ENCODE measurements around the gene GON4L.
A peak's percentile ranks its signal among the peaks of the same experiment; 100 is the strongest.
"Not testable (repeated sequence)": the region's sequence is repeated elsewhere in the genome, so short reads cannot be mapped to it uniquely, and the experiment has no call there.

The GON4L gene

GRCh38 chr1:155856975-155857930, at the start of gene GON4L:
Gene GON4L (minus strand): TSS chr1:155857214. CDS start chr1:155853780, 3,434 bp downstream.
- H3K27me3 ChIP-seq (ENCODE audit: control insufficient read depth, insufficient read depth, low read length), result no peaks in the 10 kb centered on the region
- H3K4me1 ChIP-seq (ENCODE audit: control insufficient read depth, insufficient read depth, low read length), result 0 out of 2 replicates have a peak, but pooled peaks cover 5% of the 10 kb centered on the region
- H3K4me3 ChIP-seq (ENCODE audit: low read depth, low read length), result peak within 1 kb of the TSS; percentile 75
- H3K9me3 ChIP-seq (ENCODE audit: control insufficient read depth, insufficient read depth, low read length), result no peaks in the 10 kb centered on the region
- peak within 1 kb of the TSS; percentile 76 for H3K9ac ChIP-seq (ENCODE audit: low read depth, low read length)
- H3K36me3 ChIP-seq (ENCODE audit: control insufficient read depth, insufficient read depth, low read length), result peaks cover 32% of the 10 kb centered on the region
- peak within 1 kb of the TSS; percentile 39 for H3K27ac ChIP-seq (ENCODE audit: low read depth, low read length)

- no peak overlapping the region for H3K9ac ChIP-seq (ENCODE audit: low read depth, low read length)
- H3K27me3 ChIP-seq (ENCODE audit: control insufficient read depth, insufficient read depth, low read length), result no peaks in the 10 kb centered on the region
- no peaks in the 10 kb centered on the region for H3K4me1 ChIP-seq (ENCODE audit: control insufficient read depth, insufficient read depth, low read length)
- no peak overlapping the region for H3K27ac ChIP-seq (ENCODE audit: low read depth, low read length)
- H3K36me3 ChIP-seq (ENCODE audit: control insufficient read depth, insufficient read depth, low read length), result peaks cover 80% of the 10 kb centered on the region
- H3K4me3 ChIP-seq (ENCODE audit: low read depth, low read length), result no peak overlapping the region
- H3K9me3 ChIP-seq (ENCODE audit: control insufficient read depth, insufficient read depth, low read length), result no peaks in the 10 kb centered on the region
These were observed 47.2 kb upstream of the GON4L start for GRCh38 chr1:155904261-155904660.

GRCh38 chr1:155900161-155900560, 43.1 kb upstream of the GON4L start:
- Histone ChIP-seq H3K9me3 (ENCODE audit: control insufficient read depth, insufficient read depth, low read length) (no peaks in the 10 kb centered on the region), H3K27ac (ENCODE audit: low read depth, low read length) (no peak overlapping the region), H3K36me3 (ENCODE audit: control insufficient read depth, insufficient read depth, low read length) (peaks cover 63% of the 10 kb centered on the region), H3K9ac (ENCODE audit: low read depth, low read length) (no peak overlapping the region), H3K4me3 (ENCODE audit: low read depth, low read length) (no peak overlapping the region), H3K27me3 (ENCODE audit: control insufficient read depth, insufficient read depth, low read length) (no peaks in the 10 kb centered on the region), H3K4me1 (ENCODE audit: control insufficient read depth, insufficient read depth, low read length) (no peaks in the 10 kb centered on the region)

GRCh38 chr1:155899683-155900082, 42.7 kb upstream of the GON4L start:
- no peaks in the 10 kb centered on the region for H3K9me3 ChIP-seq (ENCODE audit: control insufficient read depth, insufficient read depth, low read length)
- no peak overlapping the region for H3K9ac ChIP-seq (ENCODE audit: low read depth, low read length)
- no peaks in the 10 kb centered on the region for H3K27me3 ChIP-seq (ENCODE audit: control insufficient read depth, insufficient read depth, low read length)
- H3K27ac ChIP-seq (ENCODE audit: low read depth, low read length), result no peak overlapping the region
- H3K4me3 ChIP-seq (ENCODE audit: low read depth, low read length), result no peak overlapping the region
- peaks cover 59% of the 10 kb centered on the region for H3K36me3 ChIP-seq (ENCODE audit: control insufficient read depth, insufficient read depth, low read length)
- H3K4me1 ChIP-seq (ENCODE audit: control insufficient read depth, insufficient read depth, low read length), result no peaks in the 10 kb centered on the region

- Histone ChIP-seq H3K4me3 (ENCODE audit: low read depth, low read length) (no peak overlapping the region), H3K9ac (ENCODE audit: low read depth, low read length) (no peak overlapping the region), H3K27me3 (ENCODE audit: control insufficient read depth, insufficient read depth, low read length) (no peaks in the 10 kb centered on the region), H3K27ac (ENCODE audit: low read depth, low read length) (no peak overlapping the region), H3K4me1 (ENCODE audit: control insufficient read depth, insufficient read depth, low read length) (no peaks in the 10 kb centered on the region), H3K9me3 (ENCODE audit: control insufficient read depth, insufficient read depth, low read length) (no peaks in the 10 kb centered on the region), H3K36me3 (ENCODE audit: control insufficient read depth, insufficient read depth, low read length) (peaks cover 51% of the 10 kb centered on the region)
These were observed 41.9 kb upstream of the GON4L start for GRCh38 chr1:155898888-155899287.

- Histone ChIP-seq H3K36me3 (ENCODE audit: control insufficient read depth, insufficient read depth, low read length) (peaks cover 42% of the 10 kb centered on the region), H3K27me3 (ENCODE audit: control insufficient read depth, insufficient read depth, low read length) (no peaks in the 10 kb centered on the region), H3K4me1 (ENCODE audit: control insufficient read depth, insufficient read depth, low read length) (no peaks in the 10 kb centered on the region), H3K27ac (ENCODE audit: low read depth, low read length) (no peak overlapping the region), H3K9me3 (ENCODE audit: control insufficient read depth, insufficient read depth, low read length) (no peaks in the 10 kb centered on the region), H3K9ac (ENCODE audit: low read depth, low read length) (no peak overlapping the region), H3K4me3 (ENCODE audit: low read depth, low read length) (no peak overlapping the region)
These were observed 40.7 kb upstream of the GON4L start for GRCh38 chr1:155897746-155898145.

GRCh38 chr1:155896476-155896875, 39.5 kb upstream of the GON4L start:
- not testable (repeated sequence) for H3K4me3 ChIP-seq (ENCODE audit: low read depth, low read length); H3K4me1 ChIP-seq (ENCODE audit: control insufficient read depth, insufficient read depth, low read length); H3K27me3 ChIP-seq (ENCODE audit: control insufficient read depth, insufficient read depth, low read length); H3K9me3 ChIP-seq (ENCODE audit: control insufficient read depth, insufficient read depth, low read length); H3K27ac ChIP-seq (ENCODE audit: low read depth, low read length); H3K9ac ChIP-seq (ENCODE audit: low read depth, low read length)
- H3K36me3 ChIP-seq (ENCODE audit: control insufficient read depth, insufficient read depth, low read length), result peaks cover 38% of the 10 kb centered on the region

- H3K36me3 ChIP-seq (ENCODE audit: control insufficient read depth, insufficient read depth, low read length), result peaks cover 29% of the 10 kb centered on the region
- not testable (repeated sequence) for H3K4me1 ChIP-seq (ENCODE audit: control insufficient read depth, insufficient read depth, low read length); H3K27ac ChIP-seq (ENCODE audit: low read depth, low read length); H3K9ac ChIP-seq (ENCODE audit: low read depth, low read length); H3K27me3 ChIP-seq (ENCODE audit: control insufficient read depth, insufficient read depth, low read length); H3K9me3 ChIP-seq (ENCODE audit: control insufficient read depth, insufficient read depth, low read length); H3K4me3 ChIP-seq (ENCODE audit: low read depth, low read length)
These were observed 38.6 kb upstream of the GON4L start for GRCh38 chr1:155895617-155896016.

GRCh38 chr1:155893389-155894142, 36.6 kb upstream of the GON4L start:
- H3K9ac ChIP-seq (ENCODE audit: low read depth, low read length), result no peak overlapping the region

GRCh38 chr1:155892796-155893195, 35.8 kb upstream of the GON4L start:
- no peak overlapping the region for H3K27ac ChIP-seq (ENCODE audit: low read depth, low read length)
- H3K9ac ChIP-seq (ENCODE audit: low read depth, low read length), result no peak overlapping the region
- no peak overlapping the region for H3K4me3 ChIP-seq (ENCODE audit: low read depth, low read length)

More at GRCh38 chr1:155893389-155894142, 36.6 kb upstream of the GON4L start:
- no peaks in the 10 kb centered on the region for H3K4me1 ChIP-seq (ENCODE audit: control insufficient read depth, insufficient read depth, low read length)
- H3K36me3 ChIP-seq (ENCODE audit: control insufficient read depth, insufficient read depth, low read length), result peaks cover 10% of the 10 kb centered on the region
- no peaks in the 10 kb centered on the region for H3K27me3 ChIP-seq (ENCODE audit: control insufficient read depth, insufficient read depth, low read length)
- no peaks in the 10 kb centered on the region for H3K9me3 ChIP-seq (ENCODE audit: control insufficient read depth, insufficient read depth, low read length)
- H3K27ac ChIP-seq (ENCODE audit: low read depth, low read length), result no peak overlapping the region
- H3K4me3 ChIP-seq (ENCODE audit: low read depth, low read length), result no peak overlapping the region

GRCh38 chr1:155890251-155890650, 33.2 kb upstream of the GON4L start:
- H3K9me3 ChIP-seq (ENCODE audit: control insufficient read depth, insufficient read depth, low read length), result no peaks in the 10 kb centered on the region
- no peaks in the 10 kb centered on the region for H3K4me1 ChIP-seq (ENCODE audit: control insufficient read depth, insufficient read depth, low read length)
- no peak overlapping the region for H3K27ac ChIP-seq (ENCODE audit: low read depth, low read length)
- no peaks in the 10 kb centered on the region for H3K36me3 ChIP-seq (ENCODE audit: control insufficient read depth, insufficient read depth, low read length)
- no peaks in the 10 kb centered on the region for H3K27me3 ChIP-seq (ENCODE audit: control insufficient read depth, insufficient read depth, low read length)
- H3K9ac ChIP-seq (ENCODE audit: low read depth, low read length), result no peak overlapping the region
- H3K4me3 ChIP-seq (ENCODE audit: low read depth, low read length), result no peak overlapping the region

More at GRCh38 chr1:155892796-155893195, 35.8 kb upstream of the GON4L start:
- no peaks in the 10 kb centered on the region for H3K9me3 ChIP-seq (ENCODE audit: control insufficient read depth, insufficient read depth, low read length)
- H3K4me1 ChIP-seq (ENCODE audit: control insufficient read depth, insufficient read depth, low read length), result no peaks in the 10 kb centered on the region
- no peaks in the 10 kb centered on the region for H3K27me3 ChIP-seq (ENCODE audit: control insufficient read depth, insufficient read depth, low read length)
- H3K36me3 ChIP-seq (ENCODE audit: control insufficient read depth, insufficient read depth, low read length), result peaks cover 5% of the 10 kb centered on the region

Measured in HUES48 (cell line).